GM18502 (cell line): ENCODE measurements around the gene SHCBP1L.
"Not testable (repeated sequence)": the region's sequence is repeated elsewhere in the genome, so short reads cannot be mapped to it uniquely, and the experiment has no call there.

Experiments used
- ATAC-seq: cut with Tn5 transposase; IDR thresholded peaks from one replicate; pipeline ENCODE4 v1.9.1; 2021; ENCODE audit warnings: mild to moderate bottlenecking; ENCODE audit not compliant: unreplicated experiment, poor library complexity

The SHCBP1L gene

DNA sequence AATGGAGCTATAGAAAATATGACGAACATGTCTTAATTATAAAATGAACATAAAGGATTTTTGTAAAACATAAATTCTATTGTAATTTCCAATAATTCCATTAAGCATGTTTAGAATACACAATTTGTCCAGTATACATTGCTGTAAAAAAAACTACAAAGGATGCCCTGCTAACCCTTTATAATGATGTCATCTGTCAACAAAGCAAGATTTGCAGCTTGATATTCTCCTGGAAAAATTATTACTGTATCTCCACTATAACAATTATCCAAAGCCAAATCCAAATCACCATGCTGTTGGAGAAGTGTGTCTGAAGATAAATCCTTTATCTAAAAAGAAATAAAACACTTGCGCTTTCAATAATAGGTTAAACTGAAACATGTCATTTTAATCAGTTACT, 47.6 kb downstream of the SHCBP1L start:
- no peak for ATAC-seq

DNA sequence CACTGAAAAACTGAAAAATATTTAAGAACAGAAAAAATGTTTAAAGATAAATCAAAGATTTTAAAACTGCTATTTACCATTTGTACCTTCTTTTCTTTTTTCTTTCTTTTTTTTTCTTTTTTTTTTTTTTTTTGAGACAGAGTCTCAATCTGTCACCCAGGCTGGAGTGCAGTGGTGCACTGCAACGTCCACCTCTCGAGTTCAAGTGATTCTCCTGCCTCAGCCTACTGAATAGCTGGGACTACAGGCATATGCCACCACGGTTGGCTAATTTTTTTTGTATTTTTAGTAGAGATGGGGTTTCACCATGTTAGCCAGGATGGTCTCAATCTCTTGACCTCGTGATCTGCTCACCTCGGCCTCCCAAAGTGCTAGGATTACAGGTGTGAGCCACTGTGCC, 51.0 kb downstream of the SHCBP1L start:
- not testable (repeated sequence) for ATAC-seq

DNA sequence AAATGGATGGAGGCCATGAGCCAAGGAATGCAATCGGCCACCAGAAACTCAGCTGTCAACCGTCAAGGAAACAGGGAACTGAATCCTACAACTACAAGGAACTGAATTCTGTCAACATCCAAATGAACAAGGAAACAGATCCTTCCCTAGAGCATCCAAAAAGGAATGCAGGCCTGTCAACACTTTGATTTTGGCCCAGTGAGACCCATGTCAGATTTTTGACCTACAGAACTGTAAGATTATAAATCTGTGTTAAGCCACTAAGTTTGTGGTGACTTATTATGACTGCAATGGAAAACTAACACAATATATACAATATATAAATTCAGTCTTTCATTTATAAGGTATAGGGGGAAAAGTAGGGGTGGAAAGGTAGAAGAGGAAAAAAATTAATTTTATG, 55.3 kb downstream of the SHCBP1L start:
- ATAC-seq = no peak

DNA sequence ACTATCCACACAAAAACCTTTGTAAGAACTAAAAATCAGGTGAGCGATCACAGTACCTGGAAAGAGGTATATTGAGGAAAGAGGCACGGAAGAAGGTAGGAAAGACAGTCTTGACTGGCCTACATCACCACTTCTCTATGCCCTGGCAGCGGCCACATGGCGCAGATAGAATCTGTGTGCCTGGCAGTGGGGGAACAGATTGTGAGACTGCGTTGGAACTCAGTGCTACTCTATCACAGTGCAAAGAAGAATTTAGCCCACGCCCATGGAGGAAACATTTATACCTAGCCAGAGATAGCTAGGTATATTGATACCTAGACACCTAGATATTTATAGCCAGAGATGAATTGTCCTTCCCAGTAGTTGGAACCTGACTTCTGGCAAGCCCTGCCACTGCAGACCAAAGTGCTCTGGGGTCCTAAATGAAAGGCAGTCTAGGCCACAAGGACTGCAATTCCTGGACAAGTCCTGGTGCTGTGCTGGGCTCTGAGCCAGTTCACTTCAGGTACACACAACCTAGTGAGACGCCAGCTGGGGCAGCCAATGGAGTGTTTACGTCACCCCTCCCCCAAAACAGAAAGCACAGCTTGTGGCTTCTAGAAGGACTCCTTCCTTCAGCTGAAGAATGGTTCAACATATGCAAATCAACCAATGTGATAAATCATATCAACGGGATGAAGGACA, 61.9 kb downstream of the SHCBP1L start:
- ATAC-seq = no peak

DNA sequence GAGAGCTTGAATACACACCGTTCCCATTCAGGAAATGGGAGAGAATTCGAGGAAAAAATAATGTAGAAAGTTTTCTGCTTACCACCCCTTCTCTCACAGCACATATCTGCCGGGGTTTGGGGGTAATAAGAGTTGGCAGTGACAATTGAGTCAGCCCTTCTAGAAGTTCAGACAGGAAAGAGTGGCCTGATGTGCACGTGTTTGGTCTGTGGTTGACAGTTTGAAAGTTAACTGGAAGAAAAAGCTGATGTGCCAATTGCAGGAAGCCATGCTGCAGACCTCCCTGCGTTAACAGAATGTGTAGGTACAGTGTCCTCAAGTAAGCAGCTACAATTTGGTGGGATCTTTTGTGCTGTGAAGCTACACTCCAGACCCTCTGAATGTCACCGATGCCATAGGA, 63.0 kb downstream of the SHCBP1L start:
- ATAC-seq = no peak

DNA sequence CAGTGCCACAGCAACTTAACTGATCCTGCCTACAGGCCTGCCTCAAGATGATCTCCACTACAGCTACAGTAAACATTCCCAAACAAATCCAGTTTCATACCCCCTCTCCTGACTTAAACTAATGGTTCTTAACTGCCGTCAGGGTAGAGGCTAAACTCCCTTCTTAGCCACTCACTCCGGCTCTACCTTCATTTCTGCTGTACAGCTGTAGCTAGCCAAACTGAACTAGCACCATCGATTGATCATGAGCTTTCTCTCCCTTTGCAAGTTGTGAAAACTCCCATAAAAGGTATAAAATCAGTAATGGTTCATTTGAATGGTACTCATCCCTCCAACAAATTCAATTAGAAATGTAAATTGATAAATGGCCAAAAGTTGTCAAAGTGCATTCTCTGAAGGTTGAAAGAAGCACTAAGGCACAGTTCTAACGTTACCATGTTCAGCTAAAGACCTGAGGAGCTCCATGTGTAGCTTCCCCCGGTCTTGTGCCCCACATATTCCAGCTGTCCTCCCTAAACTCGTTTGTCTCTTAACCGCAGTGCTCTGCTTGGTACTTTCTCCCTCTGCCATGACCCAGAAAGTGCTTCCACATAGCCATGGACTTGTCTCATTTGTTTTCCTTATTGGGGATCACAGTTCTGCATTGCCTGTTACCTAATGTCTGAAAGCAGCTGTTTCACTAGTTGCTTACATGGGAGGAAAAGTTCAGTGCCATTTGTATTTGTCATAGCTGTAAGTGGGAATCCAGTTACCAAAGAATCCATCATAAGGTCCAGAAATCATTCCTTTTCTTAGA, 64.0 kb downstream of the SHCBP1L start:
- ATAC-seq = no peak

DNA sequence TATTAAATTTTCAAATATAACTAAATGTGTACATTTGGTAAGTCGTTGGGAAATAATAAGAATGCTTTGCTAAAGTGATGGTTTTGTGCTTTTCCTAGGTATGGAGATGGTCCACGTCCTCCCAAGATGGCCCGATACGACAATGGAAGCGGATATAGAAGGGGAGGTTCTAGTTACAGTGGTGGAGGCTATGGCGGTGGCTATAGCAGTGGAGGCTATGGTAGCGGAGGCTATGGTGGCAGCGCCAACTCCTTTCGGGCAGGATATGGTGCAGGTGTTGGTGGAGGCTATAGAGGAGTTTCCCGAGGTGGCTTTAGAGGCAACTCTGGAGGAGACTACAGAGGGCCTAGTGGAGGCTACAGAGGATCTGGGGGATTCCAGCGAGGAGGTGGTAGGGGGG, 66.0 kb downstream of the SHCBP1L start:
- no peak for ATAC-seq

DNA sequence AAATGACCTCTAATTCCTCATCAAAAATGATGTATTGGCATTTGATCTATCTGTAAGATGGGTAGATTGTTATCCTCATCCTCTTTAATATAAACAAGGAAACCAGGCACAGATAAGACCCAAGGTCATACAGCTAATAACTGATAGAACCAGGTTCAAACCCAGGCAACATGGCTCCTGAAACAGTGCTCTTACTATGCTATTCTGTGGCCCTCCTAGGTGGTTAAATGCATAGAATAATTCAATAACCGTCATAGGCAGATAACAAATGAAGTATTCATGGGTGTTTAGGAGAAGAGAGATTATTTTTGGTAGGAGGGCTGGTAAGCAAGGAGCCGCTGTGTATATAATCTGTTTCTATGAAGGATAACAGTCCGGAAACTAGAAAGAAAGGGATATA, 67.4 kb downstream of the SHCBP1L start:
- ATAC-seq = no peak

DNA sequence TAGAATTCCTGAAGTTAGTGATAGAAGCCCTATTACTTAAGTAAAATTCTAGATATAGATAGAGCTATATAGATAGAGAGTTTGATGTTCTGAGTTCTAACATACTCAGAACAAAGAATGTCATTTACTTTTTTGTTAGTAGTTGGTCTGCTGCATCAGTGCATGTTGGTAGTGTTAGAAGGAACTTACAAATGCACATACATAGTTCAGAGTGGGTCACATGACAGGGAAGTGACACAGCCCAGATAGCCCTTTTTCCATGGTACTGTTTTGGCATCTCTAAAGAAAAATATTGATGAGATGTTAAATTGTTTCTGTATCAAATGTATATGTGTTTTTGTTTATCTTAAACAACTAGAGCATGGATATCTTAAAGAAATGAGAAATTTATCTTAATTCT, 68.1 kb downstream of the SHCBP1L start:
- no peak for ATAC-seq

DNA sequence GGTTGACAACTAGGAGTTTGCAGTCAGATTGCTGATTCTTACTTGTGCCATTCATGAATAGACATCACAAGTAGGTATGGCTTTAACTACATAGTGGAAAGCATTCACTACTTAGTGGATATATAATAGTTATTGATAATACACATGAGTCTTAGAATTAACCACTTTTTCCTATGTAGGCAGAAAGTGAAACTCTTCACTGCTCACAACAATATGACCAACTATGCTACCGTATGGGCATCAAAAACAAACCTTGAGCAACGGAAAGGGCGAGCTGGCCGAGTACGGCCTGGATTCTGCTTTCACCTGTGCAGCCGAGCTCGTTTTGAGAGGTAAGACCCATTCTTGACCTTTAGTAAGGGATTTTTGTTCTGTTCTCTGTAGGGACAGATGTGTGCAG, 75.1 kb downstream of the SHCBP1L start:
- ATAC-seq = no peak

DNA sequence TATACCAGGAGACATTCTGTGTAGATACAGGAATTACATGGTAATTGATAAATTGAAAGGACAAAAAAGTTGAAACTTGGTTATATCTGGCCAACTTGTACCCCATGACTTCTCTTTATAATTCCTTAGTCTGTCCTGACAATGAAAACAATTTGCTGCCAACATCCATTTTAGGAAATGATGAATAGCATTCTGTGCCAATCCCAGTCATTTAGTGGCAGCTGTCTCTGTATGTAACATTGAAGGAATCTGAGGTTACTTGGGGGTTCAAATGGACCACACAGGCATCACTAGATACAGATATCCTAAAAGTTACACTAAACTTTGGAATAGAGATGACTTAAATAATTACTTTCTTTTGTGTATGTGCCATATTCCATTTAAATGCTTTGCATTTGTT, 75.6 kb downstream of the SHCBP1L start:
- no peak for ATAC-seq

DNA sequence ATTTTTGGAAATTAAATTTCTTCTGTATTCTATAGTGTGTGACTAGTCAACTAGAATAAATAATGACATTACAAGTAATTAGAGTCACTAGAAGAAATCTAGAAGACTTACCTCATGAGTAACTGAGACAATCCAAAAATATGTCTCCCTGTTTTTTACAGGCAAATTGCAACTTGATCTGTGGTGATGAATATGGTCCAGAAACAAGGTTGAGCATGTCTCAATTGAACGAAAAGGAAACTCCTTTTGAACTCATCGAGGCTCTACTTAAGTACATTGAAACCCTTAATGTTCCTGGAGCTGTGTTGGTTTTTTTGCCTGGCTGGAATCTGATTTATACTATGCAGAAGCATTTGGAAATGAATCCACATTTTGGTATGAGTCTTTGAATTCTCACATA, 77.1 kb downstream of the SHCBP1L start:
- no peak for ATAC-seq

DNA sequence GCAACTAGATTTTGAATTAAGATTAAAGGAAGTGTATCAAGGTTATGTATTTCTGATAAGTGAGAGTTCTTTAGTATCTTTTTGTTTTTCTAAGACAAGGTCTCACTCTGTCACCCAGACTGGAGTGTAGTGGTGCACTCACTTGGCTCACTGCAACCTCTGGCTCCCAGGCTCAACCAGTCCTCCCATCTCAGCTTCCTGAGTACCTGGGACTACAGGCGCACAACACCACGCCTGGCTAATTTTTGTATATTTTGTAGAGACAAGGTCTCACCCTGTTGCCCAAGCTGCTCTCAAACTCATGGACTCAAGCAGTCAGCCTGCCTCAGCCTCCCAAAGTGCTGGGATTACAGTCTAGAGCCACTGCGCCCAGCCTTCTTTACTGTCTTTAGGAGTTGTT, 80.1 kb downstream of the SHCBP1L start:
- ATAC-seq = no peak

DNA sequence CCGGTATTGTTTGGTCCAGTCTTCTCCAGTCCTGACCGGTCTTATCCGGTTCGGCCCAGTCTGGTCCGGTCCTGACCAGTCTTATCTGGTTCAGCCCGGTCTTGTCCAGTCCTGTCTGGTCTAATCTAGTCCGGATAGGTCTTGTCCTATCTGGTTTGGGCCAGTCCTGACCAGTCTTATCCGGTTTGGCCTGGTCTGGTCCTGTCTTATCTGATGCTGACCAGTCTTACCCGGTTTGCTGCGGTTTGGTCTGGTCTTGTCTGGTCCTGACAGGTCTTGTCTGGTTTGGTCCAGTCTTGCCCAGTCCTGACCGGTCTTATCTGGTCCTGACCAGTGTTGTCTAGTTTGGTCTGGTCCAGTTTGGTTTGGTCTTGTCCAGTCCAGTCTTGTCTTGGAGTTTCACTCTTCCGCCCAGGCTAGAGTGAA, 83.7 kb downstream of the SHCBP1L start:
- no peak for ATAC-seq

DNA sequence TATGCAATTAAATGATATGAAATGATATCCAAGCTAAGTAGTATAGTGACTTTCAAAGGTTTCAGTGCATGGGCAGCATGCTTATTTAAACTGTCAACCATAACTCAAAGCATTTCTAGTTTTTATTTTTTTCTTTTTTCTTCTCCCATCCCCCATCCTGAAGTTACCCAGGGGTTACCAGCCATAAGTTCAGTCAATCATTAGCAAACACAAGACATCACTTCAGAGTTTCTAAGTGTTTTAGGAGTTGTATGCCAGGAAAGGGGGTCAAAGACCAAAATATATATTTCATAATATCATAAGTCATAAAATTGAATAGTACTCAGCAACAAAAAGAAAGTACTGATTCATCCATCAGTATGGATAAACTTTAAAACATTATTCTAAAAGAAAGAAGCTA, 85.1 kb downstream of the SHCBP1L start:
- ATAC-seq = no peak

DNA sequence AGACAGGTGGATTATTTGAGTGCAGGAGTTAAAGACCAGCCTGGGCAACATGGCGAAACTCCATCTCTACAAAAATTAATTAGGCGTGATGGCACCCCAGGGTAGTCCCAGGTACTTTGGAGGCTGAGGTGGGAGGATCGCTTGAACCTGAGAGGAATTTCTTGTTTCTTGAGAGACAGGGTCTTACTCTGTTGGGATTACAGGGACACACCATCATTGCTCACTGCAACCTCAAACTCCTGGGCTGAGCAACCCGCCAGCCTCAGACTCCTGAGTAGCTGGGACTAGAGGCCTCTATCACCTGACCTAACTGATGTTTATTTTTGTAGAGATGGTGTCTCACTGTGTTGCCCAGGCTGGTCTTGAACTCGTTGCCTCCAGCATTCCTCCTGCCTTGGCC, 89.0 kb downstream of the SHCBP1L start:
- no peak for ATAC-seq

DNA sequence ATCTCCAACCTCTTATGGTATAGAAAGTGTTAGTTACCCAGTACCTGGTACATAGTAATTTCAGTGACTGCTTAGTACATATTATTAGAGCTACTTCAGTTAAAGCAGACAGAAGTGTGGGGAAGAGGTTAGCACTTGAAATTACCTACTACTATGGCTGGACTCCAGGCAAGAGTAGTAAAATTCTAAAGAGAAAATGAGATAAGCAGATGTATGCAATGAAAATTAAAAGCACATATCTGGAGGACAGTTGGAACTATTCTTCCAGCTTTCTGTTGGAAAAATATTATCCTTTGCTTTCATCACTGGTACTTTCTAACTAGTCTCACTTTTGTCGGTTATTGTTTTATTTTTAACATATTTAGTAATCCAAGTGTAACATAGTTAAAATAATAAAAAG, 90.1 kb downstream of the SHCBP1L start:
- no peak for ATAC-seq

DNA sequence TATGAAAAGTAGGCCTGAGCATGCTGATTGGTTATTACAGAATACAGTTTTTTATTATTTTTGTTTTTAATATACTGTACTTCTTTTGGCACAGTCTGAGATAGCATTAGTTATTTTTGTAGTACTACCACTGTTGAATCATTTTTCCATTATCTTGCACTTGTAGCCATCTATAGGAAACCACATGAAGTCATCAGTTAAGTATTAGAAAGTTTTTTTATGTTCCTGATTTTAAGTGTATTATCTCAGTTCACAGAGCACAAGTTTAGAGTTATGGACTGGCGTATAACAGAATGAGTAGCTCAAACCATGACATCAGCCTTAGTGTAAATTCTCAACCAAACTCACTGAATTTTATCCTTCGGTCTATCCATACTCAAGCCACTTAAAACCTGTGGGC, 91.0 kb downstream of the SHCBP1L start:
- no peak for ATAC-seq

DNA sequence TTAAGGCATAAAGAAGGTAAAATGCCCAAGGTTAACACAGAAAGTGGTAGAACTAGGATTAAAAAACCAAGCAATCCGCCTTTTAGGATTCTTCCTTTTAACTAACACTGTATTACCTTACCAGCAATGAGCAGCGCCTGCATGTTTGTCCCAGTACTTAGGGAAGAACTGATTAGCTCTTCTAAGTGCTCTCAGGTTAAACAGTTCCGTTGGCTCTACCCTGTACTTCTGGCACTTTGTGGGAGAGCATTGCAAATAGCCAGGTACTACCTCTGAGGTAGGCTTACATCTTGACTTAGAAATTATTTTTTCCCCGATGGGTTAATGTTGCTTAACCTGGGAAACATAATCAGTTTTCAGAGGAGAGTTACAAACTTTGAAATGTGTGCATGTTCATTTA, 92.3 kb downstream of the SHCBP1L start:
- no peak for ATAC-seq

DNA sequence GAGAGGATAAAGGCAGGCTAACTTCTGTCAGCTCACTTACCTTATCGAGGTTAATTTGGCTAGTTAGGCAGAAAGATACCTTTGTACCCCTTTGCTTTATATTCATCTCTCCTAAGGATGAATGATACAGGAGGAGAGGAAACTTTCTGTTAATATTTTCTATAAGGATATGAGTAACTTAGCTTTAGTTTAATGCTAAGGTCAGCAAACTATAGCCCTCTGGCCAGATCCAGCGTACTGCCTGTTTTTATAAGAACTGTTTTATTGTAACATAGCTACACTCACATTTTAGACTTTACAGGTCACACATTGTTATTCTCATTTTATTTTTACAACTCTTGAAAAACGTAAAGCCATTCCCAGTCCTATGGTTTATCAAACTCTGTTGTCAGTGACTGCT, 95.8 kb downstream of the SHCBP1L start:
- no peak for ATAC-seq

DNA sequence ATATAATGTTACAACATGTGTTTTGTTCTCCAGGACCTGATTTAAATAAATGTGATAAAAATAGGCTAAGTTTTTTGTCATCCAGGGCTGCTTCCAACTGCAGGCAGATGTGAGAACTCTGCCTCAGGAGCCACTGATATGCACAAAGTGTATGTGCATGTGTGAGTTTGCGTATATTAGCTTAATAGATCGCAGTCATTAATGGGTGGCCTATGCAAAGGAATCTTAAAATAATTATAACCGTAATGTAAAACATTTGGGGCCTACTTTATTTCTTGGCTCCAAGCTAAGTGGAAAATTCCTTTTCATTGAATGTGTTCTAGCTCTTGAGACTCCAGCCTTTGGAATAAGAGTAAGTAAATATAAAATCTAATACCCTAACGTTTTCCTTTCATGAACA, 97.1 kb downstream of the SHCBP1L start:
- ATAC-seq = no peak

DNA sequence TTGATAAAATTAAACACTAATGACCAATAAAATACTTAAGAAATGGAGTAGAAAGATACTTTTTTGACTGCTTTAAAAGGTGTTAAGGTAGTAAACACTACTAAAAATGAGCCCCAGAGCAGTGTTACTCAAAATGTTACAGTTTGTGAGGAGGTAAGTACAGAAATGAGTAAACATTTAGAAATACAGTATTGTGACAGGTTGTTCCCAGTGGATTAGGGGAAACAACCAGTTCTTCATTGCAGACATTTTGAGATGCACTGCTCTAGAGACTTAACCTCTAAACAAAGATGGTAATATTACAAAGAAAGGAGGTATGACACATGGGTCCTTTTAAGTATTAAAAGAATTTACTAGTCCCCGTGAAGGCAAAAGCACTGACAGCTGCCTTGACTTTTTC, 101.1 kb downstream of the SHCBP1L start:
- ATAC-seq = no peak
